NCI-H82 treated with DMSO at 0.1 percent for 48 hours (cell line): ENCODE results near the gene PDAP1.
"Not testable (repeated sequence)": the region's sequence is repeated elsewhere in the genome, so short reads cannot be mapped to it uniquely, and the experiment has no call there.

Experiments used
- DNase-seq: peaks from one replicate; lab custom pipeline; 2025; ENCODE audit not compliant: unreplicated experiment; lab: John Stamatoyannopoulos, UW

Gene PDAP1

GRCh38 chr7:99379693-99380031 is 28.7 kb downstream of the PDAP1 start:
- not testable (repeated sequence) for DNase-seq

GRCh38 chr7:99379043-99379577 is 29.3 kb downstream of the PDAP1 start:
- no peak for DNase-seq

- DNase-seq: no peak
These were observed 33.2 kb downstream of the PDAP1 start for GRCh38 chr7:99375070-99375807.

GRCh38 chr7:99374111-99375064 is 34.0 kb downstream of the PDAP1 start, which contains the start of gene ARPC1B:
Gene ARPC1B, plus strand, starts transcription at chr7:99374730. Its CDS starts 10,985 bp downstream, at chr7:99385715.
- no peak for DNase-seq

GRCh38 chr7:99373091-99374066 is 35.0 kb downstream of the PDAP1 start:
- no peak for DNase-seq

GRCh38 chr7:99372275-99373090 is 35.9 kb downstream of the PDAP1 start:
- no peak for DNase-seq

GRCh38 chr7:99371376-99371920 is 36.9 kb downstream of the PDAP1 start:
- DNase-seq: no peak

- no peak for DNase-seq
These were observed 38.5 kb downstream of the PDAP1 start for GRCh38 chr7:99369767-99370391.

- no peak for DNase-seq
These were observed 39.5 kb downstream of the PDAP1 start for GRCh38 chr7:99368750-99369389.

GRCh38 chr7:99366646-99367045 is 41.8 kb downstream of the PDAP1 start:
- DNase-seq: no peak

GRCh38 chr7:99365318-99366141 is 42.9 kb downstream of the PDAP1 start:
- no peak for DNase-seq

- no peak for DNase-seq
These were observed 45.1 kb downstream of the PDAP1 start for GRCh38 chr7:99363286-99363685.

- DNase-seq: no peak
These were observed 45.6 kb downstream of the PDAP1 start for GRCh38 chr7:99362801-99363200.

- DNase-seq: no peak
These were observed 48.8 kb downstream of the PDAP1 start for GRCh38 chr7:99359465-99360154.

- DNase-seq: not testable (repeated sequence)
These were observed 49.9 kb downstream of the PDAP1 start for GRCh38 chr7:99358521-99358920.

- no peak for DNase-seq
These were observed 50.5 kb downstream of the PDAP1 start for GRCh38 chr7:99357701-99358490.
